Calu3 (cell line): ENCODE results near the gene SMARCD3. TPM values are rescaled to one million over a fixed set of nuclear protein-coding genes. Genes with fewer than 3 reads are reported as not detected.
A peak's percentile ranks its signal among the peaks of the same experiment; 100 is the strongest.

Source experiments
- BruUV-seq: library from RNA; stranded (reverse); fragments of 400-500 nt; replicated peaks from 2 replicates; lab custom pipeline; 2021; lab: Mats Ljungman, UMichigan
- CTCF ChIA-PET: fragments of 300-600 bp; sonication (Branson Sonifier 250); formaldehyde crosslinking; loops from one replicate; lab custom pipeline; 2022; ENCODE audit warnings: antibody characterized with exemption; lab: Charles Lee
- DNase-seq: peaks from one replicate; pipeline ENCODE4 v3.0.0; 2022
- H3K27ac Mint-ChIP-seq: one replicate; pipeline ENCODE4 v1.8.0; 2022; ENCODE audit warnings: mixed read lengths; ENCODE audit not compliant: unreplicated experiment
- H3K27me3 Mint-ChIP-seq: one replicate; pipeline ENCODE4 v1.8.0; 2022; ENCODE audit warnings: mixed read lengths; ENCODE audit not compliant: unreplicated experiment
- H3K36me3 Mint-ChIP-seq: one replicate; pipeline ENCODE4 v1.8.0; 2022; ENCODE audit warnings: mild to moderate bottlenecking, moderate library complexity, mixed read lengths; ENCODE audit not compliant: insufficient read depth, unreplicated experiment
- H3K4me1 Mint-ChIP-seq: one replicate; pipeline ENCODE4 v1.8.0; 2022; ENCODE audit warnings: mild to moderate bottlenecking, low read depth, mixed read lengths; ENCODE audit not compliant: unreplicated experiment
- H3K4me3 Mint-ChIP-seq: one replicate; pipeline ENCODE4 v1.8.0; 2022; ENCODE audit warnings: mild to moderate bottlenecking, low read depth, moderate library complexity, mixed read lengths; ENCODE audit not compliant: unreplicated experiment
- H3K9me3 Mint-ChIP-seq: one replicate; pipeline ENCODE4 v1.8.0; 2022; ENCODE audit warnings: low read depth, mixed read lengths; ENCODE audit not compliant: unreplicated experiment
- CTCF ChIP-seq: fragments of 200-600 bp; IDR thresholded peaks from one replicate; pipeline ENCODE4 v1.8.0; 2022; ENCODE audit warnings: antibody characterized with exemption; ENCODE audit not compliant: unreplicated experiment
- intact Hi-C: fragments of 100-400 bp; cut with micrococcal nuclease; formaldehyde crosslinking; loops from one replicate; pipeline ENCODE4 v1.10.0; 2022; ENCODE audit not compliant: unreplicated experiment
- total RNA-seq: library from RNA; stranded (reverse); gene quantifications from 2 replicates; pipeline ENCODE4 v1.2.3, GENCODE V29; 2022

Gene SMARCD3
- total RNA-seq, 1 experiment from 2014 or later = 2.3 TPM

- Mint-ChIP-seq H3K9me3 (no peaks in the 10 kb centered on the region), H3K27ac (no peak overlapping the region), H3K27me3 (peaks cover 100% of the 10 kb centered on the region), H3K4me1 (no peaks in the 10 kb centered on the region), H3K4me3 (no peak overlapping the region), H3K36me3 (no peaks in the 10 kb centered on the region)
- TF ChIP-seq CTCF = no peak
- no TSS peak for BruUV-seq
- no peak for DNase-seq
- intact Hi-C loops = no loop called here
- CTCF ChIA-PET = interaction anchor here (0.7 kb wide), 1 partner anchor 857 kb away, joined by 3 read pairs; no protein-coding TSS in a partner anchor
Observed at GRCh38 chr7:151260471-151260870, 12.0 kb upstream of the SMARCD3 start.

- intact Hi-C loops = no loop called here
- H3K4me1 Mint-ChIP-seq = no peaks in the 10 kb centered on the region
- no peak overlapping the region for H3K4me3 Mint-ChIP-seq
- BruUV-seq = no TSS peak
- no peak for DNase-seq
- H3K9me3 Mint-ChIP-seq = no peaks in the 10 kb centered on the region
- TF ChIP-seq CTCF = no peak
- H3K36me3 Mint-ChIP-seq = no peaks in the 10 kb centered on the region
- H3K27me3 Mint-ChIP-seq = peaks cover 100% of the 10 kb centered on the region
- CTCF ChIA-PET = no interaction called here
- H3K27ac Mint-ChIP-seq = peak overlapping the region; percentile 13
Observed at GRCh38 chr7:151257990-151258389, 9.5 kb upstream of the SMARCD3 start.

GRCh38 chr7:151256410-151257045 is 8.0 kb upstream of the SMARCD3 start:
- DNase-seq = no peak
- no peaks in the 10 kb centered on the region for H3K36me3 Mint-ChIP-seq
- CTCF ChIA-PET = no interaction called here
- intact Hi-C loops = no loop called here
- no peaks in the 10 kb centered on the region for H3K9me3 Mint-ChIP-seq
- BruUV-seq = no TSS peak
- TF ChIP-seq CTCF = no peak
- no peak overlapping the region for H3K4me3 Mint-ChIP-seq
- H3K27ac Mint-ChIP-seq = no peak overlapping the region
- H3K4me1 Mint-ChIP-seq = no peaks in the 10 kb centered on the region
- H3K27me3 Mint-ChIP-seq = peaks cover 100% of the 10 kb centered on the region

- peaks cover 9% of the 10 kb centered on the region for H3K36me3 Mint-ChIP-seq
- H3K27ac Mint-ChIP-seq = no peak overlapping the region
- no TSS peak for BruUV-seq
- CTCF ChIA-PET = no interaction called here
- TF ChIP-seq CTCF = no peak
- H3K9me3 Mint-ChIP-seq = no peaks in the 10 kb centered on the region
- H3K4me3 Mint-ChIP-seq = no peak overlapping the region
- H3K4me1 Mint-ChIP-seq = peaks cover 5% of the 10 kb centered on the region
- no peak for DNase-seq
- H3K27me3 Mint-ChIP-seq = peaks cover 100% of the 10 kb centered on the region
- intact Hi-C loops = no loop called here
Observed at GRCh38 chr7:151255390-151255789, 6.9 kb upstream of the SMARCD3 start.
